ENCODE data around the gene PIEZO1.

The PIEZO1 gene, protein sequence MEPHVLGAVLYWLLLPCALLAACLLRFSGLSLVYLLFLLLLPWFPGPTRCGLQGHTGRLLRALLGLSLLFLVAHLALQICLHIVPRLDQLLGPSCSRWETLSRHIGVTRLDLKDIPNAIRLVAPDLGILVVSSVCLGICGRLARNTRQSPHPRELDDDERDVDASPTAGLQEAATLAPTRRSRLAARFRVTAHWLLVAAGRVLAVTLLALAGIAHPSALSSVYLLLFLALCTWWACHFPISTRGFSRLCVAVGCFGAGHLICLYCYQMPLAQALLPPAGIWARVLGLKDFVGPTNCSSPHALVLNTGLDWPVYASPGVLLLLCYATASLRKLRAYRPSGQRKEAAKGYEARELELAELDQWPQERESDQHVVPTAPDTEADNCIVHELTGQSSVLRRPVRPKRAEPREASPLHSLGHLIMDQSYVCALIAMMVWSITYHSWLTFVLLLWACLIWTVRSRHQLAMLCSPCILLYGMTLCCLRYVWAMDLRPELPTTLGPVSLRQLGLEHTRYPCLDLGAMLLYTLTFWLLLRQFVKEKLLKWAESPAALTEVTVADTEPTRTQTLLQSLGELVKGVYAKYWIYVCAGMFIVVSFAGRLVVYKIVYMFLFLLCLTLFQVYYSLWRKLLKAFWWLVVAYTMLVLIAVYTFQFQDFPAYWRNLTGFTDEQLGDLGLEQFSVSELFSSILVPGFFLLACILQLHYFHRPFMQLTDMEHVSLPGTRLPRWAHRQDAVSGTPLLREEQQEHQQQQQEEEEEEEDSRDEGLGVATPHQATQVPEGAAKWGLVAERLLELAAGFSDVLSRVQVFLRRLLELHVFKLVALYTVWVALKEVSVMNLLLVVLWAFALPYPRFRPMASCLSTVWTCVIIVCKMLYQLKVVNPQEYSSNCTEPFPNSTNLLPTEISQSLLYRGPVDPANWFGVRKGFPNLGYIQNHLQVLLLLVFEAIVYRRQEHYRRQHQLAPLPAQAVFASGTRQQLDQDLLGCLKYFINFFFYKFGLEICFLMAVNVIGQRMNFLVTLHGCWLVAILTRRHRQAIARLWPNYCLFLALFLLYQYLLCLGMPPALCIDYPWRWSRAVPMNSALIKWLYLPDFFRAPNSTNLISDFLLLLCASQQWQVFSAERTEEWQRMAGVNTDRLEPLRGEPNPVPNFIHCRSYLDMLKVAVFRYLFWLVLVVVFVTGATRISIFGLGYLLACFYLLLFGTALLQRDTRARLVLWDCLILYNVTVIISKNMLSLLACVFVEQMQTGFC (N-terminal part only)

DNA sequence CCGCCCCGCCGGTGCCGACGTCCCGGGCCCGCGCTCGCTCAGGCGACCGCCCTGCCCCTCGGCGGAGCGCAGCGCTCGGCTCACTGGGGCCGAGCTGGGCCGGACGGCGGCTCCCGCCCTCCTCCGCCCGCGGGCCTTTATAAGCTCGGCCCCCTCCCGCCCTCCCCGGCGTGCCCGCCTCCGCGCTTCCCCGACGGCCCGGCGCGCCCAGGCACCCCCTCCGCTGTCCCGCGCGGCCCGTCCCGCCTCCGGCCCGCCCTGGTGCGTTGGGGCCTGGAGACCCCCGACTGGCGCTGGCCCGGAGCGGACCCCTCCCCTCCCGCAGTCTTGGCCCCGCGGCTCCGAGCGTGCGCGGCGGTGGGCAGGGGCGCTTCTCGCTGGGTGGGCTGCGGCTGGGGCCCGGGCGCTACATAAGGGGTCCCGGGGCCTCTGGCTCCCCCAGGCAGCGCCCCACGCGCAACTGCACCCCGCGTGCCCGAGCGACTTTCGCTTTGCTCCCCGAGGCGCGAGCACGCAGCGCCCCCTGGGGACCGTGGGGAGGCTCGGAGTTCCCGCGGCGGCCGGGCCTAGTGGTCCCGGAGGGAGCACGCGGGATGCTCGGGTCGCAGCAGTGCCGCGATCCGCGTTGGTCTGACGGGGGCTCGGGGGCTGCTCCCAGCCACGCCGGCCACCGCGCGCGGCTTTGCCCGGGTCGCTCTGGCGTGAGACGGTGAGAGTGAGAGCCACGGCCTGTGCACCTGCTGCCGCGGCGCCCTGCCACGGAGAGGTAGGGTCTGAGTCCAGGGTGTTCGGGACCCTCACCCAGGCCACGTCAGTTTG lies at the start of gene PIEZO1:
PIEZO1 (minus strand) TSS at position 115 of the 819 bp plus-strand sequence. CDS start 256 bp downstream, outside the sequence.
- H3K27ac ChIP-seq, result peak within 1 kb of the TSS; percentile 96
- CTCF ChIA-PET, result interaction anchor here (0.6 to 7.5 kb wide), 6 partner anchors 11 to 69 kb away, joined by 3 to 55 read pairs (median 3); no protein-coding TSS in a partner anchor
- peak; percentile 88 for TF ChIP-seq CTCF (conservative IDR thresholded peaks at IDR 0.05; ENCODE audit: low read depth)
- DNase-seq (ENCODE audit: low spot score), result peak; percentile 74
- POLR2A ChIA-PET (ENCODE audit: low non-redundant PET), result no interaction called here

GRCh38 chr16:88834670-88835069 lies 49.6 kb upstream of the PIEZO1 start:
- ChIA-PET POLR2A (ENCODE audit: low non-redundant PET) (no interaction called here), CTCF (interaction anchor here (1.1 kb wide), 1 partner anchor 215 kb away, joined by 3 read pairs; no protein-coding TSS in a partner anchor)
- no peak overlapping the region for H3K27ac ChIP-seq
- no peak for DNase-seq (ENCODE audit: low spot score)
- no peak for TF ChIP-seq CTCF (conservative IDR thresholded peaks at IDR 0.05; ENCODE audit: low read depth)

GRCh38 chr16:88833086-88833485 lies 48.1 kb upstream of the PIEZO1 start:
- peak overlapping the region; percentile 68 for H3K27ac ChIP-seq
- POLR2A ChIA-PET (ENCODE audit: low non-redundant PET), result no interaction called here
- CTCF ChIA-PET, result no interaction called here
- no peak for TF ChIP-seq CTCF (conservative IDR thresholded peaks at IDR 0.05; ENCODE audit: low read depth)
- DNase-seq (ENCODE audit: low spot score), result no peak

DNA sequence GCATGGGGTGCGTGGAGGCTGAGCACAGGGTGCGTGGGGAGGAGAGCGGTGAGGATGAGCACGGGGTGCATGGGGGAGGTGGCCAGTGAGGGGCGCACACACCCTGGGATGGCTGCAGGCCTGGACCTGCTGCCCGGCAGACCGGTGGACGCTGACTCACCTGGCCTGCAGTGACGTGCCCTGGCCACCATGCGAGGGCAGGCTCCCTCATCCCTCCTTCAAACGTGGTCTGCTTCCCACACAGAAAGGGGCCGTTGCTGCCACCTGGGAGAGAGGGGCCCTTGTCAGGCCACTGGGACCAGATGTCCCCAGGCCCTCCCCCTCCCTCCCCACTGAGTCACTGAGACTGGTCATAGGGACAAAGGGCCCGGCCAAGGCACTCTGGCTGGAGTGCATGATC lies 46.8 kb upstream of the PIEZO1 start:
- TF ChIP-seq CTCF (conservative IDR thresholded peaks at IDR 0.05; ENCODE audit: low read depth), result peak; percentile 33; the same call in 1 of the 2 replicates
- DNase-seq (ENCODE audit: low spot score), result peak; percentile 65
- H3K27ac ChIP-seq, result peak overlapping the region; percentile 68
- POLR2A ChIA-PET (ENCODE audit: low non-redundant PET), result no interaction called here
- CTCF ChIA-PET, result no interaction called here

- ChIA-PET CTCF (no interaction called here), POLR2A (ENCODE audit: low non-redundant PET) (no interaction called here)
Observed at GRCh38 chr16:88830783-88831182, 45.8 kb upstream of the PIEZO1 start.

More at GRCh38 chr16:88830783-88831182, 45.8 kb upstream of the PIEZO1 start:
- peak overlapping the region; percentile 30 for H3K27ac ChIP-seq
- no peak for TF ChIP-seq CTCF (conservative IDR thresholded peaks at IDR 0.05; ENCODE audit: low read depth)
- no peak for DNase-seq (ENCODE audit: low spot score)

Measured in RWPE1 (cell line).